ENCODE data around the gene TM7SF2. TPM values are rescaled to one million over a fixed set of nuclear protein-coding genes. Genes with fewer than 3 reads are reported as not detected.
A peak's percentile ranks its signal among the peaks of the same experiment; 100 is the strongest.

Gene TM7SF2
- polyA plus RNA-seq, 1 experiment = 10.3 TPM

- H3K4me3 ChIP-seq (ENCODE audit: low read depth, low read length) = peak overlapping the region; percentile 62
These were observed 1.7 kb downstream of the TM7SF2 start for GRCh38 chr11:65113361-65113756.

GRCh38 chr11:65113839-65114238 lies 2.2 kb downstream of the TM7SF2 start:
- peaks cover 3% of the 10 kb centered on the region; the same call in 1 of the 2 replicates for H3K9me3 ChIP-seq (ENCODE audit: control insufficient read depth, insufficient read depth, low read length)
- CTCF ChIA-PET = interaction anchor here (1.0 to 1.3 kb wide), 3 partner anchors 16 to 239 kb away, joined by 3 to 5 read pairs (median 4); no protein-coding TSS in a partner anchor
- no peak overlapping the region for H3K4me3 ChIP-seq (ENCODE audit: low read depth, low read length)
- H3K27me3 ChIP-seq (ENCODE audit: control insufficient read depth, insufficient read depth, low read length) = no peaks in the 10 kb centered on the region
- no peak overlapping the region for H3K27ac ChIP-seq (ENCODE audit: low read depth, low read length)
- TF ChIP-seq CTCF (IDR thresholded peaks at IDR 0.05; ENCODE audit: low read depth, low read length) = no peak
- POLR2A ChIA-PET = interaction anchor here (1.2 kb wide), 1 partner anchor 9 kb away, joined by 3 read pairs; the partner anchor contains the start of gene MRPL49
- DNase-seq (ENCODE audit: low read depth, low spot score) = no peak

More at GRCh38 chr11:65113361-65113756, 1.7 kb downstream of the TM7SF2 start:
- Histone ChIP-seq H3K27ac (ENCODE audit: low read depth, low read length) (no peak overlapping the region), H3K27me3 (ENCODE audit: control insufficient read depth, insufficient read depth, low read length) (no peaks in the 10 kb centered on the region), H3K9me3 (ENCODE audit: control insufficient read depth, insufficient read depth, low read length) (peaks cover 3% of the 10 kb centered on the region; the same call in 1 of the 2 replicates)
- ChIA-PET POLR2A (interaction anchor here (1.2 kb wide), 1 partner anchor 9 kb away, joined by 3 read pairs; the partner anchor contains the start of gene MRPL49), CTCF (interaction anchor here (1.0 to 1.3 kb wide), 5 partner anchors 9 to 28 kb away, joined by 4 to 6 read pairs (median 4); partner anchors contain the start of genes FAU and MRPL49)
- no peak for DNase-seq (ENCODE audit: low read depth, low spot score)
- no peak for TF ChIP-seq CTCF (IDR thresholded peaks at IDR 0.05; ENCODE audit: low read depth, low read length)

GRCh38 chr11:65114538-65115171 lies 3.0 kb downstream of the TM7SF2 start:
- H3K27ac ChIP-seq (ENCODE audit: low read depth, low read length) = no peak overlapping the region
- ChIA-PET POLR2A (interaction anchor here (1.2 kb wide), 1 partner anchor 8 kb away, joined by 3 read pairs; the partner anchor contains the start of gene MRPL49), CTCF (interaction anchor here (1.0 kb wide), 1 partner anchor 238 kb away, joined by 3 read pairs; no protein-coding TSS in a partner anchor)
- no peaks in the 10 kb centered on the region for H3K27me3 ChIP-seq (ENCODE audit: control insufficient read depth, insufficient read depth, low read length)
- H3K4me3 ChIP-seq (ENCODE audit: low read depth, low read length) = no peak overlapping the region
- TF ChIP-seq CTCF (IDR thresholded peaks at IDR 0.05; ENCODE audit: low read depth, low read length) = no peak
- DNase-seq (ENCODE audit: low read depth, low spot score) = no peak
- peaks cover 3% of the 10 kb centered on the region; the same call in 1 of the 2 replicates for H3K9me3 ChIP-seq (ENCODE audit: control insufficient read depth, insufficient read depth, low read length)

- TF ChIP-seq CTCF (IDR thresholded peaks at IDR 0.05; ENCODE audit: low read depth, low read length) = no peak
- H3K9me3 ChIP-seq (ENCODE audit: control insufficient read depth, insufficient read depth, low read length) = peaks cover 3% of the 10 kb centered on the region; the same call in 1 of the 2 replicates
- H3K27ac ChIP-seq (ENCODE audit: low read depth, low read length) = no peak overlapping the region
- no peaks in the 10 kb centered on the region for H3K27me3 ChIP-seq (ENCODE audit: control insufficient read depth, insufficient read depth, low read length)
- ChIA-PET POLR2A (interaction anchor here (0.7 kb wide), 1 partner anchor 272 kb away, joined by 6 read pairs; no protein-coding TSS in a partner anchor), CTCF (no interaction called here)
- DNase-seq (ENCODE audit: low read depth, low spot score) = no peak
- no peak overlapping the region for H3K4me3 ChIP-seq (ENCODE audit: low read depth, low read length)
These were observed 3.9 kb downstream of the TM7SF2 start for GRCh38 chr11:65115361-65116082.

All from AG04450 (cell line).